WTC11 (cell line): ENCODE results near the gene VEGFC. TPM values are rescaled to one million over a fixed set of nuclear protein-coding genes. Genes with fewer than 3 reads are reported as not detected.

ENCODE experiments used
- ATAC-seq: fragments of 200-7000 bp; cut with Tn5 transposase; 2 replicates; pipeline ENCODE4 v1.10.0; 2021; ENCODE audit warnings: mild to moderate bottlenecking, moderate library complexity
- CTCF ChIA-PET: fragments of 300-600 bp; sonication (Branson Sonifier 250); formaldehyde crosslinking; loops from one replicate; lab custom pipeline; 2021; ENCODE audit warnings: antibody characterized with exemption; lab: Charles Lee
- POLR2A ChIA-PET: fragments of 350-600 bp; sonication (Branson Sonifier 250); formaldehyde crosslinking; loops from one replicate; lab custom pipeline; 2021; ENCODE audit warnings: antibody characterized with exemption; lab: Charles Lee
- DNase-seq: peaks from one replicate; pipeline ENCODE4 v3.0.0; 2021; ENCODE audit warnings: low spot score
- H3K27ac Mint-ChIP-seq: 2 replicates; pipeline ENCODE4 v1.8.0; 2021; ENCODE audit warnings: mixed read lengths
- H3K27me3 Mint-ChIP-seq: 2 replicates; pipeline ENCODE4 v1.8.0; 2021; ENCODE audit warnings: low read depth, mild to moderate bottlenecking, moderate library complexity, mixed read lengths
- H3K36me3 Mint-ChIP-seq: 2 replicates; pipeline ENCODE4 v1.8.0; 2021; ENCODE audit warnings: mixed read lengths
- H3K4me1 Mint-ChIP-seq: 2 replicates; pipeline ENCODE4 v1.8.0; 2022; ENCODE audit warnings: mixed read lengths
- H3K4me3 Mint-ChIP-seq: 2 replicates; pipeline ENCODE4 v1.8.0; 2021; ENCODE audit warnings: mild to moderate bottlenecking, moderate library complexity, mixed read lengths
- H3K9me3 Mint-ChIP-seq: 2 replicates; pipeline ENCODE4 v1.8.0; 2021; ENCODE audit warnings: mixed read lengths
- AR ChIP-seq: fragments of 250-450 bp; sonication (Bioruptor Pico); IDR thresholded peaks from 2 replicates; pipeline ENCODE4 v1.9.0; 2021; ENCODE audit warnings: mild to moderate bottlenecking
- ATF1 ChIP-seq: sonication (generic); formaldehyde crosslinking; IDR thresholded peaks from 2 replicates; pipeline ENCODE4 v1.8.1; 2023; ENCODE audit warnings: mild to moderate bottlenecking, moderate library complexity, missing genetic modification reagents
- ATF6 ChIP-seq: sonication (generic); formaldehyde crosslinking; IDR thresholded peaks from 2 replicates; pipeline ENCODE4 v1.8.1; 2023; ENCODE audit warnings: mild to moderate bottlenecking, missing genetic modification reagents
- FOXP1 ChIP-seq: sonication (generic); formaldehyde crosslinking; IDR thresholded peaks from 2 replicates; pipeline ENCODE4 v1.8.0; 2022; ENCODE audit warnings: missing genetic modification reagents, mild to moderate bottlenecking, moderate library complexity, borderline replicate concordance
- GRHL2 ChIP-seq: fragments of 250-450 bp; sonication (Bioruptor Pico); IDR thresholded peaks from 2 replicates; pipeline ENCODE4 v1.8.0; 2022; ENCODE audit warnings: mild to moderate bottlenecking, moderate library complexity; ENCODE audit not compliant: insufficient replicate concordance, severe bottlenecking
- TEAD4 ChIP-seq: sonication (generic); formaldehyde crosslinking; IDR thresholded peaks from 2 replicates; pipeline ENCODE4 v1.8.0; 2022; ENCODE audit warnings: mild to moderate bottlenecking, missing genetic modification reagents
- USF2 ChIP-seq: sonication (generic); formaldehyde crosslinking; IDR thresholded peaks from 2 replicates; pipeline ENCODE4 v1.8.1; 2023; ENCODE audit warnings: mild to moderate bottlenecking, missing genetic modification reagents, moderate library complexity
- ZNF121 ChIP-seq: sonication (generic); formaldehyde crosslinking; IDR thresholded peaks from 2 replicates; pipeline ENCODE4 v1.8.0; 2023; ENCODE audit warnings: missing genetic modification reagents
- ZNF423 ChIP-seq: fragments of 250-450 bp; sonication (Bioruptor Pico); IDR thresholded peaks from 2 replicates; pipeline ENCODE4 v2.1.2; 2022; ENCODE audit warnings: mild to moderate bottlenecking, moderate library complexity
- ZNF425 ChIP-seq: fragments of 250-450 bp; sonication (Bioruptor Pico); conservative IDR thresholded peaks from 2 replicates; pipeline ENCODE4 v1.9.0; 2021; ENCODE audit warnings: mild to moderate bottlenecking
- total RNA-seq: library from RNA; stranded (reverse); gene quantifications from 3 replicates; pipeline ENCODE4 v1.2.3, GENCODE V29; 2021
- TF ChIP-seq, protein P1 (sequence below): sonication (generic); formaldehyde crosslinking; IDR thresholded peaks from 2 replicates; pipeline ENCODE4 v1.8.1; 2022; ENCODE audit warnings: mild to moderate bottlenecking, moderate library complexity, missing genetic modification reagents
- TF ChIP-seq, protein P2 (sequence below): sonication (generic); formaldehyde crosslinking; conservative IDR thresholded peaks from 2 replicates; pipeline ENCODE4 v1.8.1; 2023; ENCODE audit warnings: mild to moderate bottlenecking, low read depth, missing genetic modification reagents, moderate library complexity

VEGFC gene
- total RNA-seq, 1 experiment from 2014 or later, result 0.61 TPM

- TF ChIP-seq ATF1, result no peak
- no peak for TF ChIP-seq ZNF425 (CRISPR knock-in tag)
- no peak for TF ChIP-seq AR (CRISPR knock-in tag)
- no peak for TF ChIP-seq FOXP1 (CRISPR knock-in tag)
Measured at GRCh38 chr4:176734461-176734860, 58.3 kb downstream of the VEGFC start (continued).

- ATAC-seq, result no peak
- H3K4me1 Mint-ChIP-seq, result peaks cover 2% of the 10 kb centered on the region
- no peaks in the 10 kb centered on the region for H3K27me3 Mint-ChIP-seq
- TF ChIP-seq USF2 (no peak), ZNF423 (CRISPR knock-in tag) (no peak), ZNF121 (CRISPR knock-in tag) (no peak), GRHL2 (CRISPR knock-in tag) (no peak), TEAD4 (CRISPR knock-in tag) (no peak), FOXP1 (CRISPR knock-in tag) (no peak), ATF6 (CRISPR knock-in tag) (no peak)
- TF ChIP-seq, protein P1, sequence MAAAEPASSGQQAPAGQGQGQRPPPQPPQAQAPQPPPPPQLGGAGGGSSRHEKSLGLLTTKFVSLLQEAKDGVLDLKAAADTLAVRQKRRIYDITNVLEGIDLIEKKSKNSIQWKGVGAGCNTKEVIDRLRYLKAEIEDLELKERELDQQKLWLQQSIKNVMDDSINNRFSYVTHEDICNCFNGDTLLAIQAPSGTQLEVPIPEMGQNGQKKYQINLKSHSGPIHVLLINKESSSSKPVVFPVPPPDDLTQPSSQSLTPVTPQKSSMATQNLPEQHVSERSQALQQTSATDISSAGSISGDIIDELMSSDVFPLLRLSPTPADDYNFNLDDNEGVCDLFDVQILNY (CRISPR knock-in tag), result no peak
- TF ChIP-seq, protein P2, sequence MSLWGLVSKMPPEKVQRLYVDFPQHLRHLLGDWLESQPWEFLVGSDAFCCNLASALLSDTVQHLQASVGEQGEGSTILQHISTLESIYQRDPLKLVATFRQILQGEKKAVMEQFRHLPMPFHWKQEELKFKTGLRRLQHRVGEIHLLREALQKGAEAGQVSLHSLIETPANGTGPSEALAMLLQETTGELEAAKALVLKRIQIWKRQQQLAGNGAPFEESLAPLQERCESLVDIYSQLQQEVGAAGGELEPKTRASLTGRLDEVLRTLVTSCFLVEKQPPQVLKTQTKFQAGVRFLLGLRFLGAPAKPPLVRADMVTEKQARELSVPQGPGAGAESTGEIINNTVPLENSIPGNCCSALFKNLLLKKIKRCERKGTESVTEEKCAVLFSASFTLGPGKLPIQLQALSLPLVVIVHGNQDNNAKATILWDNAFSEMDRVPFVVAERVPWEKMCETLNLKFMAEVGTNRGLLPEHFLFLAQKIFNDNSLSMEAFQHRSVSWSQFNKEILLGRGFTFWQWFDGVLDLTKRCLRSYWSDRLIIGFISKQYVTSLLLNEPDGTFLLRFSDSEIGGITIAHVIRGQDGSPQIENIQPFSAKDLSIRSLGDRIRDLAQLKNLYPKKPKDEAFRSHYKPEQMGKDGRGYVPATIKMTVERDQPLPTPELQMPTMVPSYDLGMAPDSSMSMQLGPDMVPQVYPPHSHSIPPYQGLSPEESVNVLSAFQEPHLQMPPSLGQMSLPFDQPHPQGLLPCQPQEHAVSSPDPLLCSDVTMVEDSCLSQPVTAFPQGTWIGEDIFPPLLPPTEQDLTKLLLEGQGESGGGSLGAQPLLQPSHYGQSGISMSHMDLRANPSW, result no peak
- H3K36me3 Mint-ChIP-seq, result no peaks in the 10 kb centered on the region
- no peak overlapping the region for H3K27ac Mint-ChIP-seq
- DNase-seq, result no peak
- ChIA-PET CTCF (no interaction called here), POLR2A (no interaction called here)
- H3K9me3 Mint-ChIP-seq, result no peaks in the 10 kb centered on the region
- no peak overlapping the region for H3K4me3 Mint-ChIP-seq
Measured at GRCh38 chr4:176729489-176729888, 63.2 kb downstream of the VEGFC start.
